AG09309 (cell line): ENCODE measurements around the gene TRPV4.

ENCODE experiments used
- DNase-seq: peaks from one replicate; pipeline ENCODE4 v3.0.0-alpha.2; 2010; ENCODE audit warnings: low read depth
- H3K4me3 ChIP-seq: 2 replicates; pipeline ENCODE4 v1.5.1; 2011; ENCODE audit warnings: mild to moderate bottlenecking, low read depth, low read length, moderate library complexity; ENCODE audit not compliant: control insufficient read depth
- CTCF ChIP-seq: IDR thresholded peaks from 2 replicates; pipeline ENCODE4 v1.5.1; 2011; ENCODE audit warnings: mild to moderate bottlenecking, low read depth, low read length, inconsistent platforms; ENCODE audit not compliant: insufficient read depth, control insufficient read depth; ENCODE audit errors: missing control alignments

The TRPV4 gene

DNA sequence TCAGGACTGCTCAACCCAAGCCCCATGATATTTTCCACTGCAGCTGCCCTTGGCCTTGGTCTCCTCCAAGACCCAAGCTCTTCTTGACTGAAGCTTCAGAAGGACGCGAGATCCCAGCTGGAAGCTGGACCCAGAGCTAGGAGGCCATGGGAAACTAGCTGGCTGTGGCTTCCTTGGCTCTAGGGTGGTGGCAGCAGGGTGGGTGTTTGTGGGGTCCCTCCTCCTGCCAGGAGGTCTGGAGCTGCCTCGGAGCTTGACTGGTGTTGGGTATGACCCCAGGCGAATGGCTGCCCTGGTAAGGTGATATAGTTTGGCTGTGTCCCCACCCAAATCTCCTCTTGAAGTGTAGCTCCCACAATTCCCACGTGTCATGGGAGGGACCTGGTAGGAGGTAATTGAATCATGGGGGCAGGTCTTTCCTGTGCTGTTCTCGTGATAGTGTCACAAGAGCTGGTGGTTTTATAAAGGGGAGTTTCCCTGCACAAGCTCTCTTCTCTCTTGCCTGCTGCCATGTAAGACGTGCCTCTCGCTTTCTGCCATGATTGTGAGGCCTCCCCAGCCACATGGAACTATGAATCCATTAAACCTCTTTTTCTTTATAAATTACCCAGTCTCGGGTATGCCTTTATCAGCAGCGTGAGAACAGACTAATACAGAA, 51.4 kb downstream of the TRPV4 start:
- TF ChIP-seq CTCF: no peak
- DNase-seq: no peak
- H3K4me3 ChIP-seq: no peak overlapping the region

DNA sequence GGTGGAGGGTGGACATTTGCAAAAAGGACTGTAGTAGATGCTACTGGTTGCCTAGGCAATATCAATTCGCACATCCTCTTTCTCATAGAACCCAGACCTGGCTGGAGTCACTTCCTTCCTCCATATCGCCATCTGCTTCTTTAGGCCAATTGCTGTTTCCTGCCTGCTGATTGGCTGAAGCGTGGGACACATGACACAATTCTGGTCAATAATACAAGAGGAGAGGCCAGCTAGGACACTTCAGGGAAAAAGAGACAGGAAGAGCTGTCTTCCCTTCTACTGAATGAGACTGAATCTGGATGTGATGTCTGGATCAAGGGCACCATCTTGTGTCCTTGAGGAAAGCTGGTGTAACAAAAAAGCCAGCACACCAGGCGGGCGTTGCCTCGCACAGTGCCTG, 53.8 kb downstream of the TRPV4 start:
- DNase-seq: no peak
- no peak overlapping the region for H3K4me3 ChIP-seq
- no peak for TF ChIP-seq CTCF

DNA sequence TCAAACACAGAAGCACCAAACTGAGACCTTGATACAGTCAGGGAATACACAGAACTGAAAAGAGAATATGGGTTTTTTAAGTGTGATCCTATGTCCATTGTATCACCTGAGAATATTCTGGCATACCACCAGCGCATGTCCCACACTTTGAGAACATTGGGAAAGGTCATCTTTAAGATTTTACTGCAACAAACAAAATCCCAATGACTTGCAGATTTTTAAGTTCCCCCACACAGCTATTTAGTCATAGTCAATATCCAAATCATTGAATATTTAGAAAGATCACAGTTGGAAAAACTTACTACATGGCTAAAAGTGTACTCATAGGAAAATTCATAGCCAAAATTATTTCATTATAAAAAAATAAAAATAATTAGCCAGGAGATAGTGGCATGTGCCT, 54.5 kb downstream of the TRPV4 start:
- TF ChIP-seq CTCF: no peak
- H3K4me3 ChIP-seq: no peak overlapping the region
- DNase-seq: no peak

- DNase-seq: no peak
- no peak overlapping the region for H3K4me3 ChIP-seq
- TF ChIP-seq CTCF: no peak
Observed at GRCh38 chr12:109777544-109777943, 55.7 kb downstream of the TRPV4 start.

- no peak overlapping the region for H3K4me3 ChIP-seq
- TF ChIP-seq CTCF: no peak
- no peak for DNase-seq
Observed at GRCh38 chr12:109776624-109777023, 56.6 kb downstream of the TRPV4 start.

- peak; percentile 95 for TF ChIP-seq CTCF
- H3K4me3 ChIP-seq: no peak overlapping the region
- DNase-seq: no peak
Observed at GRCh38 chr12:109775172-109775881, 57.9 kb downstream of the TRPV4 start.
